Fibroblast of peridontal ligament (primary cell): ENCODE data around the gene TCAP.
"Not testable (repeated sequence)": the region's sequence is repeated elsewhere in the genome, so short reads cannot be mapped to it uniquely, and the experiment has no call there.

Experiments used
- DNase-seq: peaks from one replicate; pipeline ENCODE4 v3.0.0-alpha.2; 2010; ENCODE audit errors: extremely low read depth

The TCAP gene

DNA sequence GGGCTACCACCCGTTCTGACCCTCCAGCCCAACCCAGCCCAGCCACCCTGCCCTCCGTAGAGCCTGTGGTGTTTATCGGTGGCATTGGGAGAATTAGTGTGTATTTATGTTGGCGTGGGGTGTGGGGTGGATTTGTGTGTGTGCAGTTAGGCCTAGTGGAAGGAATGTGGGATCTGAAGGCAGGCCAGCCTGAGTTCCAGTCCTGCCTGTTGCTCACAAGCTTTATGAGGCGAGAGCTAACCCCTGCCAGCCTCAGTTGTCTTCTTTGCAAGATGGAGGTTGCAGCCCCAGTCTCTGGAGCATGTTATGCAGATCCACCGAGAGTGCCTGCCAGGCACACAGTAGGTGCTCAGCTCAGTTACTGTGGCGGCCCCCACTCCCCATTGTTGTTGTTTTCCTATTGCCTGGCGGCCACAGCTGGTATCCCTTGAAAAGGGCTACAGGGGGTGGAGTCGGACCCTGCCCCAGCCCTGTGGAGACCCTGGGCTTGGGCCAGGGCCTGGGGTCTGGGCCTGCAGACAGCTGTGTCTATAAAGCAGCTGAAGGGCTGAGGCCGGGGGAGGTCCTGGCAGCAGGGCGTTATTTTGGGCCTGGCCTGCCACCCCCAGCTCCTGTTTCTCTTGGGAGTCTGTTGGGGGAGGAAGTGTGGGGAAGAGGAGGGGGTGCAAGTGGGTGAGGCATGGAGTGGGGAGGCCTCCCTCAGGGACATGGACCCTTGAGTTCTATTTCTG is 39.8 kb downstream of the TCAP start:
- peak; percentile 53 for DNase-seq

- DNase-seq = no peak
These were observed 40.7 kb downstream of the TCAP start for GRCh38 chr17:39705786-39706348.

- DNase-seq = no peak
These were observed 41.2 kb downstream of the TCAP start for GRCh38 chr17:39706383-39706782.

DNA sequence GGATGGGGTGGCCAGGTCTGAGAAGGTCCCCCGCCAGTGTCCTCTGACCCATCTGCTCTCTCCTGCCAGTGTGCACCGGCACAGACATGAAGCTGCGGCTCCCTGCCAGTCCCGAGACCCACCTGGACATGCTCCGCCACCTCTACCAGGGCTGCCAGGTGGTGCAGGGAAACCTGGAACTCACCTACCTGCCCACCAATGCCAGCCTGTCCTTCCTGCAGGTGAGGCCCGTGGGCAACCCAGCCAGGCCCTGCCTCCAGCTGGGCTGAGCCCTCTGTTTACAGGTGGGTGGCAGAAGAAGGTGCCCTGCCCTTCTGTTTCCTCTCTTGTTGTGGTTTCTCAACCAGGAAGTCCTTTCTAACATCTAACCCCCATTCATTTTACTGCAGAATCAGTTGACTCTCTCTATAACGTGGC is 41.8 kb downstream of the TCAP start:
- DNase-seq = no peak

DNA sequence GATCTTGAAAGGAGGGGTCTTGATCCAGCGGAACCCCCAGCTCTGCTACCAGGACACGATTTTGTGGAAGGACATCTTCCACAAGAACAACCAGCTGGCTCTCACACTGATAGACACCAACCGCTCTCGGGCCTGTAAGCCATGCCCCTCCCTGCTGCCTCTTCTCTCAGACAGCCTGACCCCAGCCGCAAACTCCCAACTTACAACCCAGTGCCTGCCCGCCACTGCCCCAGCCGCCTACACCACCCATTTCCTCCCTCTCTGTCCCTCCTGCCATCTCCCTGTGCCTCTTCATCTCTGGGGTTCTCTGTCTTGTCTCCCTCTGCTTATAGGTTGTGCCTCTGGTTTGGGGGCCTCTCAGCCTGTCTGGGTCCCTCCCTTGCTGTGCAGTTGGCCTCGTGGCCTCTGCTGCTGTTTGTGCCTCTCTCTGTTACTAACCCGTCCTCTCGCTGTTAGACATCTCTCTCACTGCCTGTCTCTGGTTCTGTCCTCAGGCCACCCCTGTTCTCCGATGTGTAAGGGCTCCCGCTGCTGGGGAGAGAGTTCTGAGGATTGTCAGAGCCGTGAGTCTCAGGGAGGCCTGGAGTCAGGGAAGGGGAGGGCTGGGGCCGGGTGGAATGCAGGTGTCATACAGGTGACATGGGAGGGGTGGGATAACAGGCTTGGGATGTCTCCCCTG is 44.3 kb downstream of the TCAP start:
- no peak for DNase-seq

DNA sequence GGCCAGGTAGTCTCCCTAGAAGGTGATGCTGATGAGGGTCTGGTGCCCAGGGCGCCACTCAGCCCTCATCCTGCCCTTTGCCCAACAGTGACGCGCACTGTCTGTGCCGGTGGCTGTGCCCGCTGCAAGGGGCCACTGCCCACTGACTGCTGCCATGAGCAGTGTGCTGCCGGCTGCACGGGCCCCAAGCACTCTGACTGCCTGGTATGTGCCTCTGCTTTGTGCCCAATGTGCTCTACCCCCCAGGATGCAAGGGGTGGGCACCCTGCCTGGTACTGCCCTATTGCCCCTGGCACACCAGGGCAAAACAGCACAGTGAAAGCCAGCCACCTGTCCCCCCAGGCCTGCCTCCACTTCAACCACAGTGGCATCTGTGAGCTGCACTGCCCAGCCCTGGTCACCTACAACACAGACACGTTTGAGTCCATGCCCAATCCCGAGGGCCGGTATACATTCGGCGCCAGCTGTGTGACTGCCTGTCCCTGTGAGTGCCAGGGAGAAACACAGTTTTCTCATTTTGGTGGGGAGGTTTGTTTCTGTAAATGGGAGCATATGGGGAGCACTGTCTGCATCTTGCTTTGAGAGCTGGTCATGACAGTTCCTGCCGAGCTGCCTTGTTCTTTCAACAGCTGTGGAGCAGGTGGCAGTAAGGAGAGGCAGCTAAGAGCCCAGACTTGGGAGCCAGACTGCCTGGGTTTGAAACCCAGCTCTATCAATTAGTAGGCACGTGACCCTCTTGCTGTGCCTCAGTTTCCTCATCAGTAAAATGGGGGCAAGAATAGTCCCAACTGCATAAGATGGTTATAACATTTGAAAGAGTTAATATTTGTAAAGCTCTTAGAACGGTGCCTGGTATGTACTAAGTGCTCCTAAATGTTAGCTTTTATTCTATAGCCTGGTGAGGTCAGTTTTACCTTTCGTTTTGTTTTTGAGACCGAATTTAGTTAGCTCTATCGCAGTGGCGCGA is 45.1 kb downstream of the TCAP start:
- DNase-seq = no peak

- not testable (repeated sequence) for DNase-seq
These were observed 45.9 kb downstream of the TCAP start for GRCh38 chr17:39711071-39711470.

DNA sequence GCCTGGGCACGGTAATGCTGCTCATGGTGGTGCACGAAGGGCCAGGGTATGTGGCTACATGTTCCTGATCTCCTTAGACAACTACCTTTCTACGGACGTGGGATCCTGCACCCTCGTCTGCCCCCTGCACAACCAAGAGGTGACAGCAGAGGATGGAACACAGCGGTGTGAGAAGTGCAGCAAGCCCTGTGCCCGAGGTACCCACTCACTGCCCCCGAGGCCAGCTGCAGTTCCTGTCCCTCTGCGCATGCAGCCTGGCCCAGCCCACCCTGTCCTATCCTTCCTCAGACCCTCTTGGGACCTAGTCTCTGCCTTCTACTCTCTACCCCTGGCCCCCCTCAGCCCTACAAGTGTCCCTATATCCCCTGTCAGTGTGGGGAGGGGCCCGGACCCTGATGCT is 46.7 kb downstream of the TCAP start:
- no peak for DNase-seq

GRCh38 chr17:39714234-39714633 is 49.1 kb downstream of the TCAP start:
- DNase-seq = no peak

DNA sequence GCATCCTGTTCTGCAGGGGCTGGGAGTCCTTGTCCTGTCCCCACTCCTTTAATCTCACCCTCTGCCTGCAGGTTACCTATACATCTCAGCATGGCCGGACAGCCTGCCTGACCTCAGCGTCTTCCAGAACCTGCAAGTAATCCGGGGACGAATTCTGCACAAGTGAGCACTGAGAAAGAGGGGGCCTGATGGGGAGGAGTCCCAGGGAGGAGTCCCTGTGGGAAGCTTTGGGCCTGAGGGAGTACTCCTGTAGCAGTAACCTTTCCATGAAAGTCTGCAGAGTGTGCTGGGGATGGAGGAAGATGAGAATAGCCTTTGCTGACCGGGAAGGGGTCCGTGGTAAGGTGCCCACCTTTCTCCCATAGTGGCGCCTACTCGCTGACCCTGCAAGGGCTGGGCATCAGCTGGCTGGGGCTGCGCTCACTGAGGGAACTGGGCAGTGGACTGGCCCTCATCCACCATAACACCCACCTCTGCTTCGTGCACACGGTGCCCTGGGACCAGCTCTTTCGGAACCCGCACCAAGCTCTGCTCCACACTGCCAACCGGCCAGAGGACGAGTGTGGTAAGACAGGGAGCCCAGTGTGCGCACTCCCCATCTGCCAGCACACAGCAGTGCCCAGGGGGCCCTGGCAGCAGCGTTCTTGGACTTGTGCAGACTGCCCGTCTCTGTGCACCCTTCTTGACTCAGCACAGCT is 50.4 kb downstream of the TCAP start:
- DNase-seq = no peak
